Left colon (tissue), 2 donors: ENCODE results near the gene SLC22A25. TPM values are rescaled to one million over a fixed set of nuclear protein-coding genes. Genes with fewer than 3 reads are reported as not detected.
"Not testable (repeated sequence)": the region's sequence is repeated elsewhere in the genome, so short reads cannot be mapped to it uniquely, and the experiment has no call there.

Experiments used
- ATAC-seq: fragments of 200-7000 bp; cut with Tn5 transposase; one replicate; pipeline ENCODE4 v1.9.1; 2020; ENCODE audit warnings: mild to moderate bottlenecking, moderate library complexity
- DNase-seq, 2 donors: peaks; one replicate each; pipeline ENCODE4 v3.0.0-alpha.2; 2020
- intact Hi-C, 2 donors: fragments of 100-400 bp; cut with DNase I in 1 of 2; cut with micrococcal nuclease in 1 of 2; formaldehyde crosslinking; loops; one replicate each; pipeline versions ENCODE4 v1.11.2 to v1.14.0; 2022; cut with DNase I, micrococcal nuclease
- total RNA-seq, 2 donors: library from RNA; stranded (reverse); fragmentation: NEBNext Ultra II Directional; extraction: Animal tissue kit (Norgen Biotek cat#: 25700); gene quantifications; one replicate each; pipeline ENCODE4 v1.2.1, GENCODE V29; 2021
- donor health status: DM: no; HTN: no; CAD: no.
- donor health status: DM: yes; HTN: yes; CAD: no.

SLC22A25 gene
- total RNA-seq, 2 donors from 2014 or later, result not detected

DNA sequence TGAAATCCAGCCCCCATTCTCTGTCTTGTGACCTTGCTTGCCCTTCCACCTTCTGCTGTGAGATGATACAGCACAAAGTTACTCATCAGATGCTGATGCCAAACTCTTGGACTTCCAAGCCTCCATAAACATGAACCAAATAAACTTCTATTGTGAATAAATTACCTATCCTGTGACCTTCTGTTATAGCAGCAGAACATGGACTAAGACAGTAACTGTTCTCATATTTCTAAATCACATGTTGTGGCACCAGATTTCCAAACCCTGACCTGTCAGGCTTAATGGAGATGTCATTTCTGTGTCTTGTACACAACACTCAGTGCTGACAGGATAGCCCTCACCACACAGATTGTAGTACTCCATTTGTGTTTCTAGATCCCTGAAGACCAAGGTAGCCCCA lies 6.0 kb downstream of the SLC22A25 start:
- ATAC-seq (no peak), DNase-seq (no peak)
- intact Hi-C loops, result no loop called here

DNA sequence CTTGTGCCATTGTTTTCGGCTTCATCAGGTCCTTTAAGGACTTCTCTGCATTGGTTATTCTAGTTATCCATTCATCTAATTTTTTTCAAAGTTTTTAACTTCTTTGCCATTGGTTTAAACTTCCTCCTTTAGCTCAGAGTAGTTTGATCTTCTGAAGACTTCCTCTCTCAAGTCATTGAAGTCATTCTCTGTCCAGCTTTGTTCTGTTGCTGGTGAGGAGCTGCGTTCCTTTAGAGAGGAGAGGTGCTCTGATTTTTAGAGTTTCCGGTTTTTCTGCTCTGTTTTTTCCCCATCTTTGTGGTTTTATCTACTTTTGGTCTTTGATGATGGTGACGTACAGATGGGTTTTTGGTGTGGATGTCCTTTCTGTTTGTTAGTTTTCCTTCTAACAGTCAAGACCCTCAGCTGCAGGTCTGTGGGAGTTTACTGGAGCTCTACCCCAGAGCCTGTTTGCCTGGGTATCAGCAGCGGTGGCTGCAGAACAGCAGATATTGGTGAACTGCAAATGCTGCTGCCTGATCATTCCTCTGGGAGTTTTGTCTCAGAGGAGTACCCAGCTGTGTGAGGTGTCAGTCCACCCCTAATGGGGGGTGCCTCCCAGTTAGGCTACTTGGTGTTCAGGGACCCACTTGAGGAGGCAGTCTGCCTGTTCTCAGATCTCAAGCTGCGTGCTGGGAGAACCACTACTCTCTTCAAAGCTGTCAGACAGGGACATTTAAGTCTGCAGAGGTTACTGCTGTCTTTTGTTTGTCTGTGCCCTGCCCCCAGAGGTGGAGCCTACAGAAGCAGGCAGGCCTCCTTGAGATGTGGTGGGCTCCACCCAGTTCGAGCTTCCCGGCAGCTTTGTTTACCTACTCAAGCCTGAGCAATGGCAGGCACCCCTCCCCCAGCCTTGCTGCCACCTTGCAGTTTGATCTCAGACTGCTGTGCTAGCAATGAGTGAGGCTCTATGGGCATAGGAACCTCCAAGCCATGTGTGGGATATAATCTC lies 7.6 kb downstream of the SLC22A25 start:
- intact Hi-C loops, ATAC-seq: not testable (repeated sequence)

DNA sequence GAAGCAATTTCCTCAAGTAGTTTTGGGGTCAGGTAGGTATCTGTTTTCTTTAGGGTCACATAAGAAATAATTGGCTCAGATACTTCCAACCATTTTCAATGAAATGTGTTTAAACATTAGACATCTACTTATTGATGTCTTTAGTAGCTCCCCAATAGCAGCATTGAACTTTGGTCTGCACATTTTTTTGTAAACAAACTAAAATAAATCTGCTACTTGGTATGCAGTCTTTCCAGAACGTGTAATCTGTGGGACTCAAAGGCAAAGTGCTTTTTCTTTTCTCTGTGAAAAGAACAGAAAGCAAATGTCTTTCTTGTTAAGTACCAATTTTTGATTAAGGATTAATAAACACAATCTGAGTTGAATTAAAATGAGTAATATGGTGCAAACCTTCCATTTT lies 13.6 kb downstream of the SLC22A25 start:
- ATAC-seq (no peak), DNase-seq (no peak)
- intact Hi-C loops, result no loop called here

More for the DNA sequence above, 7.6 kb downstream of the SLC22A25 start:
- not testable (repeated sequence) for DNase-seq

DNA sequence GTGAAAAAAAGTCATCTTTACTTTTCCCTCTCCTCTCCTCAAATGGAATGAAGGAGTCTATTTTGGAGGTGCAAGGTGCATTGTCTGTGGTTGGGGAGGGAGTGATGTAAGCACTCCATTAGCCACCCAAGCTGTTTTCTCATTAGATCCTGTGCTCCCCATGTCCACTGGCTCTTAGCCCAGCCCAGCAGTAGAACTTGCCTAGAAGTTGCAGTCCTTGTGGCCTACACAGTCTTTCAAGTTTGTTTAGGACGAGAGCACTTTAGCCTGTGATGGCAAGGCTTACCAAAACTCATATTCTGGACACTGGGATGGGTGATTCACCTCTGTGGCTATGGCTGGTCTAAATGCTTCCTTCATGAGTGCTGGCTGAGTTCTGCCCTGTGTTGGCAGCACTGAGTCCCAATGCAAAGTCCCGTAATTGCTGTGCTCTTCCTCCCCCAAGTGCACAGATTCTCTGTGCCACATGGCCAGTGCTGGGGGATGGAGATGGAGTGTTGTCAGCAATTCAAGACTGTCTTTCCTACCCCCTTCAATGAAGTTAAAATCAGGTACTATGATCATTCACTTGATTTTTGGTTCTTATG lies 15.8 kb downstream of the SLC22A25 start:
- intact Hi-C loops, result no loop called here
- DNase-seq (no peak), ATAC-seq (no peak)

DNA sequence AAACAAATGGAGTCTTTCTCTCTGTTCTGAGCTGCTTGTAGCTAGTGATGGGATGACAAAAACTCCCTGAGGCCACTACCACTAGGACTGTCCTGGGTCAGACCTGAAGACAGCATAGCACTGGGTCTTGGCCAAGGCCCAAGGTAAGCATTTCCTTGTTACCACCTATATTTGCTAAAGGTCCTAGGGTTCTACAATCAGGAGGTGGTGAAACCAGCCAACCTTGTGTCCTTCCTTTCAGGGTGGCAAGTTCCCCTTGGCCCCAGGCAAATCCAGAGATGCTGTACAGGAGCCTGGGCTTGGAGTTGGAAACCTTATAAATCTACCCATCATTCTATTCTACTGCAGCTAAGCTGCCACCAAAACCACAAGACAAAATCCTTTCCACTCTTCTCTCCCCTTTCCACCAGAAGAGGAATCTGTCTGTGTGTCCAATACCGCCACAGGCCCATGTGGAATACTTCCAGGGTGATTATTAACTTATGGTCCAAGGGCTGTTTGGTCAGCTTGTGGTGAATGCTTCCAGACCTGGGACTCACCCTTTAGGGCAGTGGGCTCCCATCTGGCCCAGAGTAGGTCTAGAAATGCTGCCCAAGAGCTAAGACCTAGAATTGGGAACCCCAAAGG lies 16.8 kb downstream of the SLC22A25 start:
- ATAC-seq (no peak), DNase-seq (no peak)
- intact Hi-C loops, result no loop called here

DNA sequence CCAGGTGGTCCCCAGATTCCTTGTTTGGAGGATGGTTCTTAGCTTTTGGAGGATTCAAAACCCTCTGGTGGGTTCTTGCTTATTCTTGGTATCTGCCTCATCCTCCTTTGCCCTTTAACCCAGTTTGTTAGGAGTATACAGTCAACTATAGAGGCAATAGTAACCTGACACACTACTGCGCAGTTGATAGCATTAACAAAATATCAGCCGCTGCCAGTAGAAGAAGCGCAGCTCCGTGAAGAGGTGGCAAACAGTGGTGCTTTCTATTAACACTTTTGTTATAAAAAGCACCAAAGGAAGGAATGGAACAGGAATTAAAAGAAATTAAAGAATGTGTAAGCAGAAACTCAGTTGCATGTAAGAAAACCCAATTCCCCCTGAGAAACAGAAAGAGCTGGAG lies 29.3 kb downstream of the SLC22A25 start:
- intact Hi-C loops, result no loop called here
- no peak for ATAC-seq

DNA sequence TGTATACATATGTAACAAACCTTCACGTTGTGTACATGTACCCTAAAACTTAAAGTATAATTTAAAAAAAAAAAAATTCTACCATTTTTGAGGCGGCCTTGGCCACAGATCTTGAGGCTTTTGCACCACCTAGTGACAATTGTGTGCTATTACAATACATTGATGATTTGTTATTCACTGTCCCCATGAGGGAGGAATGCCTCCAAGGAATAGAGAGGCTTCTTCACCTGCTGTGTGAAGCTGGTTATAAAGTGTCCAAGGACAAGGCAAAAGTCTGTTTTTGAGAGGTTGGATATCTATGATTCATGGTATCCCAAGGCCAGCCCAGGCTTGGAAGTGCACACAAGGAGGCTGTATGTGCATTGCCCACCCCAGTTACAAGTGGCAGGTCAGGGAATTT lies 30.7 kb downstream of the SLC22A25 start:
- no peak for DNase-seq
- no peak for ATAC-seq
- intact Hi-C loops, result no loop called here

More for the DNA sequence above, 29.3 kb downstream of the SLC22A25 start:
- DNase-seq, result no peak

DNA sequence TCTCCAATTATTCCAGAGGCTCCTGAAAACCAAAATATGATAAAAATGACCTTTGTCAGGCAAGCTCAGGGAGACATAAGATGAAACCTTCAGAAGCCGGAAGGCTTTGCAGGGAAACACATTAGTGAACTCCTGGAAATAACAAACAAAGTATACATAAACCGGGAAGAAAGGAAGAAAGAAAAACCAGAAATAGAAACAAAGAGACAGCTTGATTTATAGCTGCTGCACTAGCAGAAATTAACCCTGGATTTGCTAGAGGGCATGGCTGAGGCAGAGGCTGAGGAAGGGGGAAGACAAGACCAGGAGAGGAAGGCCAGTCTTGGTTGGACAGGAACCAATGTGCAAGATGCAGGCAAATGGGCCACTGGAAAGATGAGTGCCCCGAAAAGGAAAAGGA lies 33.3 kb downstream of the SLC22A25 start:
- intact Hi-C loops, result no loop called here
- ATAC-seq (no peak), DNase-seq (no peak)

Other genes with a start within 250 kb of the SLC22A25 start
- not detected for gene SLC22A8, start 227.8 kb downstream of the SLC22A25 start, total RNA-seq
- not detected for gene SLC22A24, start 99.4 kb downstream of the SLC22A25 start, total RNA-seq
- gene SLC22A9, start 126.2 kb upstream of the SLC22A25 start, total RNA-seq, result not detected
- 1 to 10 TPM in 1 of 2 donors, under 1 TPM in 1; 0.21 to 1.1 TPM for gene PLAAT5, start 247.6 kb upstream of the SLC22A25 start, total RNA-seq